Stimulated activated CD4-positive, alpha-beta T cell treated with anti-CD3 and anti-CD28 coated beads, Interleukin-12 subunit alpha, Interleukin-12 subunit beta, amount 100 ng/mL, for 4 hours (primary cell): ENCODE measurements around the gene ISY1.
"Not testable (repeated sequence)": the region's sequence is repeated elsewhere in the genome, so short reads cannot be mapped to it uniquely, and the experiment has no call there.

Experiments used
- DNase-seq: peaks from one replicate; pipeline ENCODE4 v3.0.0-alpha.2; 2020

The ISY1 gene

GRCh38 chr3:129165594-129165993 is 4.7 kb upstream of the ISY1 start:
- DNase-seq: not testable (repeated sequence)

- DNase-seq: no peak
These were observed 3.6 kb upstream of the ISY1 start for GRCh38 chr3:129164500-129164899.

GRCh38 chr3:129162729-129163579 is 2.1 kb upstream of the ISY1 start:
- no peak for DNase-seq

- peak; percentile 19 for DNase-seq
These were observed 1.0 kb upstream of the ISY1 start for GRCh38 chr3:129161860-129162271.

GRCh38 chr3:129144786-129145185 is 16.1 kb downstream of the ISY1 start:
- DNase-seq: no peak

- DNase-seq: not testable (repeated sequence)
These were observed 19.9 kb downstream of the ISY1 start for GRCh38 chr3:129141011-129141410.

- no peak for DNase-seq
These were observed 21.0 kb downstream of the ISY1 start for GRCh38 chr3:129139911-129140310.

GRCh38 chr3:129136275-129136674 is 24.6 kb downstream of the ISY1 start:
- not testable (repeated sequence) for DNase-seq

GRCh38 chr3:129132097-129132866 is 28.6 kb downstream of the ISY1 start:
- DNase-seq: no peak

GRCh38 chr3:129131465-129132088 is 29.3 kb downstream of the ISY1 start:
- DNase-seq: no peak

GRCh38 chr3:129130291-129130813 is 30.5 kb downstream of the ISY1 start:
- DNase-seq: no peak

- no peak for DNase-seq
These were observed 32.3 kb downstream of the ISY1 start for GRCh38 chr3:129128357-129129155.

- DNase-seq: no peak
These were observed 34.1 kb downstream of the ISY1 start for GRCh38 chr3:129126726-129127280.

GRCh38 chr3:129123314-129124060 is 37.4 kb downstream of the ISY1 start:
- no peak for DNase-seq

GRCh38 chr3:129122412-129123011 is 38.4 kb downstream of the ISY1 start:
- DNase-seq: no peak

GRCh38 chr3:129121792-129122411 is 39.0 kb downstream of the ISY1 start, which contains the start of gene RAB43:
RAB43 (minus strand) TSS chr3:129121804; CDS start chr3:129121489, 315 bp downstream.
- DNase-seq: peak; percentile 80

GRCh38 chr3:129121016-129121791 is 39.7 kb downstream of the ISY1 start:
- DNase-seq: no peak

GRCh38 chr3:129120254-129121004 is 40.4 kb downstream of the ISY1 start:
- peak; percentile 83 for DNase-seq
